ENCODE results near the gene ADAMTSL1.

The ADAMTSL1 gene

DNA sequence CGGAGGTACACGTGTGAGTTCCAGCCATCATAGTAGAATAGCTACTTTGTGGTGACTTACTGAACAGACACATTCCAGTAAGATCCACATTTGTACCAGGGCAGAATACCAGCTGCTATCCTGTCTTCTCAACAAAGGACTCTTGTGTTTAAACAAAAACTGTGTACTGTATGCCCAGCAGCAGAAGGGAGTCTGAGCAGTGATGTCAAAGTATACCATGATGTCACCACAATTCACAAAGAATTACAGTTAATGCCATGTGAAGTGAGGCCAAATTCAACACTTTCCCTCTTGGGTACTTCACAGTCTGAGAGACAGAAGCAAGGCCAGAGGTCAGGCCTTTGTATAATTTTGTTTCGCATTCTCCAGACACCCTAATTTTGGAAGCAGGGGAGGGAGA lies 137.0 kb downstream of the ADAMTSL1 start:
- no peak for DNase-seq (ENCODE audit: low read depth)

DNA sequence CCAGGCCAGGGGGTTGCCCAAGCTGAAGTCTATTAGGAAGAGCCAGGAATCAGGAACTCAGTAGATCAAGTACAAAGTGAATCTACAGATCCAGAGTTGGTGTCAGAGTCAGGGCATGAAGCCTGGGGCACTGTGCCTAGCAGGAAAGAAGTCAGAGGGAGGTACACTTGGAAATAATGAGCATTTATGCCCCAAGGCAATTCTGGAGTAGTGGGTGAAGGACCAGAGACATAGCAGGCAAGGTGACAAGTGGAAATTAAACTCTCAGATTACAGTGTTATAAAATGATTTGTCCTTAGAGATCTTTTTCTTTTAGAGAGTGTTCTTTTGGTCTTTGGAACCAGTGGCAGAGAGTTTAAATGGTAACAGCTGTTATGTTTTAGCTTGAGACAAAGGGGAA lies 138.0 kb downstream of the ADAMTSL1 start:
- no peak for DNase-seq (ENCODE audit: low read depth)

- no peak for DNase-seq (ENCODE audit: low read depth)
Observed at GRCh38 chr9:18614116-18614515, 140.2 kb downstream of the ADAMTSL1 start.

GRCh38 chr9:18614651-18615050 lies 140.7 kb downstream of the ADAMTSL1 start:
- DNase-seq (ENCODE audit: low read depth) = no peak

DNA sequence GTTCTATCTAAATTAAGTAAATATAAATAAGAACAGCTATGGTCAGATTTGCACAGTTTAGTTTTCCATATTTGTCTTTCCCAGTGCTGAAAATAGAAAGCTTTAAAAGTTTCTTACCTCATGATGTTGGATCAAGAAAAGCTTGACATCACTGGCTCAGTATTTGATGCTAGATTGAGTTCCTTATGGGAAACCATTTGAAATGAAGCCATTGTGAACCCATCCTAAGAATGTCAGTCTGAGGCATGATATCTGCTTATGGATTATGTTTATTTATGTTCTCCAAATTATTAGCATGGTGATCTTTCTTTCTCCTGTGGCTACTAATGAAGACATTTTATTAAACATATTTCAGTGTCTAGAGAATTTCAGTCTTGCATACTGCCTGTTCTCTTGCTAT lies 143.0 kb downstream of the ADAMTSL1 start:
- DNase-seq (ENCODE audit: low read depth) = no peak

- no peak for DNase-seq (ENCODE audit: low read depth)
Observed at GRCh38 chr9:18617759-18618158, 143.8 kb downstream of the ADAMTSL1 start.

GRCh38 chr9:18618862-18619261 lies 144.9 kb downstream of the ADAMTSL1 start:
- no peak for DNase-seq (ENCODE audit: low read depth)

DNA sequence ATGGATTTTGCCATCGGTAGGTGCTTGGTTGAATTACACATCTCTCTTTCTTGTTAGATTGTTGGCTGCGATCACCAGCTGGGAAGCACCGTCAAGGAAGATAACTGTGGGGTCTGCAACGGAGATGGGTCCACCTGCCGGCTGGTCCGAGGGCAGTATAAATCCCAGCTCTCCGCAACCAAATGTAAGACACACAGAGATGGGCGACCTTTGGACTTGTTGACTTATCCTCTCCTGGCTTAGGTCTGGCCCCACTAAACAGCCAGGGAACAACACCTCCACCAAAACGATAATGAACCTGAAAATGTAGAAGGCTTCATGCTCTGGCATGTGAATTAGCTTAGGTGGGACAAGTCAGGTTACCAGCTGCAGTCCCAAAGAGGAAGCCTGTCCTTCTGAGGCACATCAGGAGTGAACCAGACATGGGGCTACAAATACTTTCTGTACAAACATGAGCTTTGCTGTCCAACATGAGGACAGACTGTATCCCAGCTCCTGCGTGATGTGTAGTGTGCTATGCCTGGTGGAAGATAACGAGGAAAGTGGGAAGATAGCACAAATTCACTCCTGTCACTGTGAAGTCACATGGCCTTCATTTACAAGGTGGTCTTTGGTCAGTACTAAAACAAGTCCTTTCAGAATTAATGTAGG lies 148.4 kb downstream of the ADAMTSL1 start:
- no peak for DNase-seq (ENCODE audit: low read depth)

GRCh38 chr9:18623221-18624079 lies 149.5 kb downstream of the ADAMTSL1 start:
- no peak for DNase-seq (ENCODE audit: low read depth)

DNA sequence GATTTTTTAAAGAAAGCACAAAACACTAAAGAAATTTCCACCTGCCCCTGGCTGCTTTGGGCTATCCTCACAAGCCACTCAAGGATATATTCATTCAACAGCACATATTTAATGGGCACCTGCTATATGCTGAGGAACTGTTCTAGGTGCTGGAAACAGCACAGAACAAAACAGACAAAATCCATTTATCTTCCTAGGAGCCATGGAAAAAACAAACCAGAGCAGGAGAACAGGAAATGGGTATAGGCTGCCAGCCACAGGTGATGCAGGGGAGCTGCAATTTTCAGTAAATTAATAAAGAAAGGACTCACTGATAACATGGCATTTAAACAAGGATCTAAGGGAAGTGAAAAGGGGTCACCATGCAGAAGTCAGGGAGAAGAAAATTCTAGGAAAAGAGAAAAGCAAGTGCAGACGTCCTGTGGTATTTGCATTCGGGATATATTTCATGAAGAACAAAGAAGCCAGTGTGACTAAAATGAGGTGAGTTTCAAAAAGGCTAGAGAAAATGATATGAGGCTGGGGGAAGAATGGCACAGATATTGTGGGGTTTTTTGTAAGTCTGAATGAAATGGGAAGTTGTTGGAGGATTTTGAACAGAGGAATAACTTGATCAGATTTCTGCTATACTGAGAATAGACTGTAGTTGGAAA lies 152.2 kb downstream of the ADAMTSL1 start:
- DNase-seq (ENCODE audit: low read depth) = no peak

- DNase-seq (ENCODE audit: low read depth) = no peak
Observed at GRCh38 chr9:18629136-18629535, 155.2 kb downstream of the ADAMTSL1 start.

DNA sequence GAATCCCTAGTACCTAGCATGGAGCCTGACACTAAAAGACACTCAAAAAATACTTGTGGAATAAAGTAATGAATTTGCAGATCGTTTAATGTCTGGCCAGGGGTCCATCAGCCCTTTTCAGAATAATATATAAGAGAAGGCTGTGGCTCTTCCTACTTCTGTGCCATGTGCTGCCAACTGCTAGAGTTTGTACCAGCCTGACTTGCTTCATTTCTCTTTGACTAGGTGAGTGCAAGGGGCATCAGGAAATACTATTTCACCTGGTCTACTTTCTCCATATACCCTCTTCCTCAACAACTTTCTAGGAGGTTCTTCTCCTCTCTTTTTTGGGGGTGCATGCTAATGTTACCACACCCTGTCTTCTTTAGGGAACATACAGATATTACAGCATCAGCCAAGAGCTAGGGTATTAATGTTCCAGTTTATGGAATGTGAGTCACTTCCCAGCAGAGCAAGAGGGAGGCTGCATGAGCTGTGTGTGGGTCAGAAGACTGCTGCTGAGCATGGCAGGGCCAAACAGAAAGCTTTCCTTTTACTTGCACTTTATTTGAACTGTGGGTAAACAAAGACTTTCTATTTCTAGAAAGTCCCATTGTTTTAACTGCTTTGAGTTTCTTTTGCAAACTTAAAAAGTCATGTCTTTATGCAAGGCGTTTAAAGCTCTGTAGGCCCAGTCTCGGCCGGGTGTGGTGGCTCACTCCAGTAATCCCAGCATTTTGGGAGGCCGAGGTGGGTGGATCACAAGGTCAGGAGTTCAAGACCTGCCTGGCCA lies 158.9 kb downstream of the ADAMTSL1 start:
- no peak for DNase-seq (ENCODE audit: low read depth)

- no peak for DNase-seq (ENCODE audit: low read depth)
Observed at GRCh38 chr9:18636781-18637180, 162.8 kb downstream of the ADAMTSL1 start.

DNA sequence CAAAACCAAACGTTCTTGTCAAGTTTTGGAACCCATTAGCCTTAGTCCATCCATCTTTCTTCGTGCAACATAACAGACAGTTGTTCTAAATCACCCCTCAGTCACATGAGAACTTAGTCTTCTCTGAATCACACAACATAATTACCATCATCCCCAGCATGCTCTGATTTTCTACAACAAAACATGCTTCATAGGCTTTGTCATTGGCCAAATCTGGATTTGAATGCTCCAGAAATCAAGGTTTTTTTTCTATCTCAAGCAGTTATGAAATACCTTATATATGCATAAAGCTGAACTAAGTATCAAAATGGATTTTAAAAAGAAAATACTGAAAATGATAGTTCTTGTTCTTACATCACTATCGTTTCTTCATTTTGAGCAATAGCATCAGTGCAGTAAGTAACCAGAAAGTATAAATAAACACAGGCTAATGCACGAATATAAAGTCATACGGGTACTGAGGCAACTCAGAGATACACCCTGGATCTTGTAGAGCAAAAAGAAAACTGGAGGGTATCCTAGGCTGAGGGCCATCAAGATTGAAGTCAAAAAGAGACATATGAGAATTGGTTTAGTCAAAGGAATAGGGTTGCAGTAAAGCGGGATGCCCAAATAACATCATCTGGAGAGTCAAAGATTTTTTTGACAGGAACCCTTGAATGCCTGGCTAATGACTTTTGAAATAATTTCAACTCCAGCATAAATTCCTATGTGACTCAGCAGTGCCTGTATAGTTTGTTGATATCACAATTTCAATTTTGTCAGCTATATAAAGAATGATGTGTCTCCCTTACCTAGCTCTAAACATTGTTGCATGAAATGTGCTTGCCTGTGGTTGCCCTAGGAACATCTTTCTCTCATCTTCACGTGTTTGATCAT lies 164.7 kb downstream of the ADAMTSL1 start:
- DNase-seq (ENCODE audit: low read depth) = no peak

- no peak for DNase-seq (ENCODE audit: low read depth)
Observed at GRCh38 chr9:18639911-18640310, 166.0 kb downstream of the ADAMTSL1 start.

DNA sequence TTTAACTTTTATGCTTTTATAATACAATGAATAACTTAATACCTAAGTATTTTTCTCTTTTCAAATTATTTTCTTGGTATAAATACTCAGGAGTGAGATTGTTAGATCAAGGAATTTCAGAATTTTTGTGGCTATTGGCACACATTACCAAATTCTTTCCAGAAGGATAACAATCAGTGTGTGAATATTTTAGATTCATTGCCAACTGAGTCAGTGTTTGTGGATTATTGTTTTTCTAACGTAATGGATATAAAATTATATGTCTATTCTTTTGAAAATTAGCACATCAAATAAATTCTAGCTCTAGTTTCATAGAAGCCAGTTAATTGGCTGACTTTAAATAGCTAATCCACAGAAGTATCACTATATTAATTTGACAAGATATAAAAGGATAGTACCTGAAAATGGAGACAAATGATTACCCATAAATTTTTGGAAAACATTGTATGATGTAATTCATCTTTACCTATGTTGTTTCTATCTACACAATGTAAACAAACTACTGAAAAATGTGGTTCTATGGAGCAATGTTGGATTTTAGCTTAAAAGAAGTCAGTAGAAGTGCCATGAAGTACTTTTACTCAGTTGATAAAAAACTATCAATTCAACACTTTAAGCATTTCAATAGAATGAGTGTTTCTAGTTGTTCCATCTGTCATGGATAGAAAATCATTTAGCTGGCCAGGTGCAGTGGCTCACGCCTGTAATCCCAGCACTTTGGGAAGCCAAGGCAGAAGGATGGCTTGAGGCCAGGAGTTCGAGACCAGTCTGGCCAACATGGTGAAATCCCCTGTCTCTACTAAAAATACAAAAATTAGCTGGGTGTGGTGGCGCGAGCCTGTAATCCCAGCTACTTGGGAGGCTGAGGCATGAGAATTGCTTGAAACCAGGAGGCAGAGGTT lies 185.1 kb downstream of the ADAMTSL1 start:
- no peak for DNase-seq (ENCODE audit: low read depth)

DNA sequence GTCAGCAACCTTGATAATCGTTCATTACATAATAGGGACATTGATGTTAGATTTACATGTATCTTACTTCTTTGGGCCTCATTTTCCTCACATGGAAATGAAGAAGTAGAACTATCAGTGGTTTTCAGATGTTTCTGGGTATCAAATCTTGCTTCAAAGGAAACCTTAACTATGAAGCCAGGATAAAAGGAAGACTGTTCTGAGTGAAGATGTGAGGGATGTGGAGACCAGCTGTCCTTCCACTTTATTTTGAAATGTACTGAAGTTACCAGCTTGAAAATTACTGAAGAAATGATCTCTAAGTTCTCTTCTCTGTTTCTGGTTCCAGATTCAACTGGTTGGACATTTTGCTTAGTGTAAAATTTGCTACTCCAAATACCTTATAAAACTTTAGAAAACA lies 186.0 kb downstream of the ADAMTSL1 start:
- no peak for DNase-seq (ENCODE audit: low read depth)

DNA sequence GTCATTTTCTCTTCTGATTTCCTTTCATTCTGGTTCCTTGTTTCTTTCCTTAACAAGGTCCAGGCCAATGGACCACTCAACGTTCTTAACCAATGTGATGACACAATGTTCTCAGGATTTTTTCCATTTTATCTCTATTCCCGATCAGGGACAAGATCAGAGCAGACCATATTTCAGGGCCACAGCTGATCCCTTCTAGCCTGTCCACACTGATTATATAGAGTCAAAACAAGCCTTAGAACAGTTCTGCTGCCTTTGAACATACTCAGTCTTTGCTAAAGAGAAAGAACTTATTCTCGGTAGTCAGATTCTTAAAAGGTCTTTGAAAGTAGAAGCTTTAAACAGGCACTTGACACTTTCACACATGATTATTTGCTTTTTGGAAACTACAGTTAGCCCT lies 188.4 kb downstream of the ADAMTSL1 start:
- no peak for DNase-seq (ENCODE audit: low read depth)

GRCh38 chr9:18665947-18666346 lies 192.0 kb downstream of the ADAMTSL1 start:
- DNase-seq (ENCODE audit: low read depth) = no peak

- no peak for DNase-seq (ENCODE audit: low read depth)
Observed at GRCh38 chr9:18666348-18666747, 192.4 kb downstream of the ADAMTSL1 start.
